HL-60/S4 treated with phorbol 12-myristate 13-acetate at 8.2 ng/mL for 4 days and 3 days (cell line): ENCODE measurements around the gene TLK2.
"Not testable (repeated sequence)": the region's sequence is repeated elsewhere in the genome, so short reads cannot be mapped to it uniquely, and the experiment has no call there.

Experiments used
- in situ Hi-C: fragments of 300-500 bp; cut with MboI; formaldehyde crosslinking; loops from 2 replicates; pipeline ENCODE4 v1.15.0; 2022; ENCODE audit warnings: low sequenced_read_pairs

TLK2 gene

GRCh38 chr17:62557532-62557931 is 78.9 kb downstream of the TLK2 start:
- in situ Hi-C loops: not testable (repeated sequence)

- in situ Hi-C loops: not testable (repeated sequence)
These were observed 80.3 kb downstream of the TLK2 start for GRCh38 chr17:62558941-62559340.

- in situ Hi-C loops: not testable (repeated sequence)
These were observed 82.3 kb downstream of the TLK2 start for GRCh38 chr17:62560971-62561370.

- in situ Hi-C loops: no loop called here
These were observed 84.0 kb downstream of the TLK2 start for GRCh38 chr17:62562656-62563055.

GRCh38 chr17:62565817-62566216 is 87.2 kb downstream of the TLK2 start:
- in situ Hi-C loops: no loop called here

GRCh38 chr17:62566996-62567578 is 88.5 kb downstream of the TLK2 start:
- in situ Hi-C loops: no loop called here

GRCh38 chr17:62572488-62572887 is 93.9 kb downstream of the TLK2 start:
- in situ Hi-C loops: no loop called here

- in situ Hi-C loops: no loop called here
These were observed 94.3 kb downstream of the TLK2 start for GRCh38 chr17:62572888-62573401.

GRCh38 chr17:62573480-62574117 is 95.0 kb downstream of the TLK2 start:
- in situ Hi-C loops: no loop called here

GRCh38 chr17:62576382-62576781 is 97.8 kb downstream of the TLK2 start:
- in situ Hi-C loops: no loop called here

GRCh38 chr17:62578757-62579487 is 100.3 kb downstream of the TLK2 start:
- in situ Hi-C loops: no loop called here

- in situ Hi-C loops: no loop called here
These were observed 102.3 kb downstream of the TLK2 start for GRCh38 chr17:62580947-62581346.

GRCh38 chr17:62581764-62582163 is 103.1 kb downstream of the TLK2 start:
- in situ Hi-C loops: no loop called here

- in situ Hi-C loops: no loop called here
These were observed 108.9 kb downstream of the TLK2 start for GRCh38 chr17:62587554-62587953.

GRCh38 chr17:62588109-62588508 is 109.5 kb downstream of the TLK2 start:
- in situ Hi-C loops: no loop called here

- in situ Hi-C loops: no loop called here
These were observed 112.7 kb downstream of the TLK2 start for GRCh38 chr17:62591333-62591732.

- in situ Hi-C loops: not testable (repeated sequence)
These were observed 113.2 kb downstream of the TLK2 start for GRCh38 chr17:62591822-62592221.

GRCh38 chr17:62592341-62593099 is 113.9 kb downstream of the TLK2 start:
- in situ Hi-C loops: no loop called here

GRCh38 chr17:62595484-62595883 is 116.9 kb downstream of the TLK2 start:
- in situ Hi-C loops: no loop called here

- in situ Hi-C loops: no loop called here
These were observed 118.0 kb downstream of the TLK2 start for GRCh38 chr17:62596662-62597061.

- in situ Hi-C loops: no loop called here
These were observed 118.5 kb downstream of the TLK2 start for GRCh38 chr17:62597150-62597549.
